ENCODE data around the gene LMBRD1.
A peak's percentile ranks its signal among the peaks of the same experiment; 100 is the strongest.
"Not testable (repeated sequence)": the region's sequence is repeated elsewhere in the genome, so short reads cannot be mapped to it uniquely, and the experiment has no call there.

LMBRD1 gene

GRCh38 chr6:69796642-69797390, at the start of gene LMBRD1:
TSS of gene LMBRD1 (minus strand) at chr6:69797010. CDS start at chr6:69796881, 129 bp downstream.
- DNase-seq (ENCODE audit: low read depth), result peak; percentile 85

- DNase-seq (ENCODE audit: low read depth), result no peak
These were observed 49.5 kb upstream of the LMBRD1 start for GRCh38 chr6:69846312-69846711.

- DNase-seq (ENCODE audit: low read depth), result no peak
These were observed 46.4 kb upstream of the LMBRD1 start for GRCh38 chr6:69843189-69843588.

GRCh38 chr6:69841862-69842261, 45.1 kb upstream of the LMBRD1 start:
- no peak for DNase-seq (ENCODE audit: low read depth)

GRCh38 chr6:69835414-69836179, 38.8 kb upstream of the LMBRD1 start:
- DNase-seq (ENCODE audit: low read depth), result peak; percentile 54

GRCh38 chr6:69832558-69832957, 35.7 kb upstream of the LMBRD1 start:
- DNase-seq (ENCODE audit: low read depth), result no peak

- peak; percentile 40 for DNase-seq (ENCODE audit: low read depth)
These were observed 30.6 kb upstream of the LMBRD1 start for GRCh38 chr6:69827276-69827893.

GRCh38 chr6:69825904-69826303, 29.1 kb upstream of the LMBRD1 start:
- DNase-seq (ENCODE audit: low read depth), result peak; percentile 47

- not testable (repeated sequence) for DNase-seq (ENCODE audit: low read depth)
These were observed 27.5 kb upstream of the LMBRD1 start for GRCh38 chr6:69824355-69824754.

- no peak for DNase-seq (ENCODE audit: low read depth)
These were observed 23.6 kb upstream of the LMBRD1 start for GRCh38 chr6:69820438-69820837.

- DNase-seq (ENCODE audit: low read depth), result no peak
These were observed 23.2 kb upstream of the LMBRD1 start for GRCh38 chr6:69820018-69820417.

- DNase-seq (ENCODE audit: low read depth), result no peak
These were observed 22.3 kb upstream of the LMBRD1 start for GRCh38 chr6:69819138-69819537.

- DNase-seq (ENCODE audit: low read depth), result no peak
These were observed 21.6 kb upstream of the LMBRD1 start for GRCh38 chr6:69818223-69818930.

- DNase-seq (ENCODE audit: low read depth), result no peak
These were observed 20.5 kb upstream of the LMBRD1 start for GRCh38 chr6:69817358-69817757.

GRCh38 chr6:69816569-69816968, 19.8 kb upstream of the LMBRD1 start:
- no peak for DNase-seq (ENCODE audit: low read depth)

GRCh38 chr6:69816026-69816425, 19.2 kb upstream of the LMBRD1 start:
- no peak for DNase-seq (ENCODE audit: low read depth)

GRCh38 chr6:69813508-69813907, 16.7 kb upstream of the LMBRD1 start:
- no peak for DNase-seq (ENCODE audit: low read depth)

- DNase-seq (ENCODE audit: low read depth), result no peak
These were observed 16.1 kb upstream of the LMBRD1 start for GRCh38 chr6:69812746-69813427.

GRCh38 chr6:69802995-69803394, 6.2 kb upstream of the LMBRD1 start:
- no peak for DNase-seq (ENCODE audit: low read depth)

- no peak for DNase-seq (ENCODE audit: low read depth)
These were observed 4.9 kb upstream of the LMBRD1 start for GRCh38 chr6:69801711-69802110.

GRCh38 chr6:69801225-69801624, 4.4 kb upstream of the LMBRD1 start:
- no peak for DNase-seq (ENCODE audit: low read depth)

GRCh38 chr6:69798796-69799195, 2.0 kb upstream of the LMBRD1 start:
- not testable (repeated sequence) for DNase-seq (ENCODE audit: low read depth)
